ENCODE data around the gene TTC9B.

TTC9B gene

GRCh38 chr19:40217934-40218890 is at the start of gene TTC9B:
TSS of gene TTC9B (minus strand) at chr19:40218384. CDS start at chr19:40218381, 3 bp downstream.
- H3K9ac ChIP-seq (ENCODE audit: low read length in 2 of 2) = no peak within 1 kb of the TSS
- no peaks in the 10 kb centered on the region for H3K9me3 ChIP-seq (ENCODE audit: control insufficient read depth in 2 of 2, low read length in 2 of 2)
- H3K4me1 ChIP-seq (ENCODE audit: control insufficient read depth, insufficient read depth, low read length) = peaks cover 5% of the 10 kb centered on the region
- H3K27me3 ChIP-seq (ENCODE audit: control insufficient read depth in 1 of 2, insufficient read depth in 2 of 2, low read length in 2 of 2) = peaks cover 39 to 50% of the 10 kb centered on the region in 2 donors
- H3K27ac ChIP-seq (ENCODE audit: low read length) = no peak within 1 kb of the TSS
- H3K4me3 ChIP-seq (ENCODE audit: low read length in 2 of 2) = no peak within 1 kb of the TSS
- no peaks in the 10 kb centered on the region for H3K36me3 ChIP-seq (ENCODE audit: control insufficient read depth in 2 of 2, insufficient read depth in 2 of 2, low read length in 2 of 2)

- Histone ChIP-seq H3K9me3 (ENCODE audit: control insufficient read depth in 2 of 2, low read length in 2 of 2) (no peaks in the 10 kb centered on the region), H3K4me1 (ENCODE audit: control insufficient read depth, insufficient read depth, low read length) (peaks cover 23% of the 10 kb centered on the region), H3K4me3 (ENCODE audit: low read length in 2 of 2) (no peak overlapping the region), H3K36me3 (ENCODE audit: control insufficient read depth in 2 of 2, insufficient read depth in 2 of 2, low read length in 2 of 2) (peaks cover 12 to 26% of the 10 kb centered on the region in 2 donors), H3K9ac (ENCODE audit: low read length in 2 of 2) (peak overlapping the region in 1 of 2 donors; percentile 13), H3K27ac (ENCODE audit: low read length) (no peak overlapping the region), H3K27me3 (ENCODE audit: control insufficient read depth in 1 of 2, insufficient read depth in 2 of 2, low read length in 2 of 2) (no peaks in the 10 kb centered on the region)
Observed at GRCh38 chr19:40267601-40267997, 49.4 kb upstream of the TTC9B start.

DNA sequence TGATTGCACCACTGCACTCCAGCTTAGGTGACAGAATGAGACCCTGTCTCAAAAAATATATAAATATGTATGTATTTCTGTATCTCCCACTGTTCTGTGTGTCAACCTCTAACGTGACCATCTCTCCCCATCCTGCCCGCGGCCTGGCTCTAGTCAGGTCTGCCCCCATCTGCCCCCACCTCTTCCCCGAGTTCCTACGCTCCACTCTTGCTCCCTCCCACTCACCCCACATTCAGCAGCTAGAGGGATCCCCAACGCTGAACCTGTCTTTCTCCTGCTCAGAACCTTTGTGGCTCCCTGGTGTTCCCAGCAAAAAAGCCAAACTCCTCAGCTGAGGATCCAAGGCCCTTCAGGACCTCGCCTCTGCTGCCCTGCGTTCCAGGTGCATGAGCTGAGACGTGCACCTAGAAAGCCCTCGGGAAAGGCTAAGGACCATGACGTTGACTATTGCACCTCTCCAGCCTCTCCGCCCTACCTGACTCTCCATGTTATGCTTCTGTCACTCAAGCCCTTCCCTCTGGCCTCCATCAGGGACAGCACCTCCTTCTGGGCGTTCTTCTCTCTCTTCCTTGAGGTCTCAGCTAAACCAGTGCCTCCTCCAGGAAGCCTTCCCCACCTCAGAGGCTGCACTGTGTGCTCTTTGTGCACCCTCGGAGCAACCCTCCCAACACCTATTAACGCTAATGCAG is 48.9 kb upstream of the TTC9B start:
- Histone ChIP-seq H3K4me3 (ENCODE audit: low read length in 2 of 2) (no peak overlapping the region), H3K9me3 (ENCODE audit: control insufficient read depth in 2 of 2, low read length in 2 of 2) (no peaks in the 10 kb centered on the region), H3K27ac (ENCODE audit: low read length) (no peak overlapping the region)

GRCh38 chr19:40266119-40266518 is 47.9 kb upstream of the TTC9B start:
- H3K27ac ChIP-seq (ENCODE audit: low read length) = no peak overlapping the region
- no peak overlapping the region for H3K4me3 ChIP-seq (ENCODE audit: low read length in 2 of 2)
- no peaks in the 10 kb centered on the region for H3K27me3 ChIP-seq (ENCODE audit: control insufficient read depth in 1 of 2, insufficient read depth in 2 of 2, low read length in 2 of 2)
- H3K36me3 ChIP-seq (ENCODE audit: control insufficient read depth in 2 of 2, insufficient read depth in 2 of 2, low read length in 2 of 2) = peaks cover 12 to 29% of the 10 kb centered on the region in 2 donors
- no peak overlapping the region for H3K9ac ChIP-seq (ENCODE audit: low read length in 2 of 2)
- no peaks in the 10 kb centered on the region for H3K9me3 ChIP-seq (ENCODE audit: control insufficient read depth in 2 of 2, low read length in 2 of 2)
- H3K4me1 ChIP-seq (ENCODE audit: control insufficient read depth, insufficient read depth, low read length) = peaks cover 23% of the 10 kb centered on the region

More for the DNA sequence above, 48.9 kb upstream of the TTC9B start:
- Histone ChIP-seq H3K9ac (ENCODE audit: low read length in 2 of 2) (peak overlapping the region in 1 of 2 donors; percentile 13), H3K4me1 (ENCODE audit: control insufficient read depth, insufficient read depth, low read length) (peaks cover 23% of the 10 kb centered on the region), H3K27me3 (ENCODE audit: control insufficient read depth in 1 of 2, insufficient read depth in 2 of 2, low read length in 2 of 2) (no peaks in the 10 kb centered on the region), H3K36me3 (ENCODE audit: control insufficient read depth in 2 of 2, insufficient read depth in 2 of 2, low read length in 2 of 2) (peaks cover 12 to 28% of the 10 kb centered on the region in 2 donors)

DNA sequence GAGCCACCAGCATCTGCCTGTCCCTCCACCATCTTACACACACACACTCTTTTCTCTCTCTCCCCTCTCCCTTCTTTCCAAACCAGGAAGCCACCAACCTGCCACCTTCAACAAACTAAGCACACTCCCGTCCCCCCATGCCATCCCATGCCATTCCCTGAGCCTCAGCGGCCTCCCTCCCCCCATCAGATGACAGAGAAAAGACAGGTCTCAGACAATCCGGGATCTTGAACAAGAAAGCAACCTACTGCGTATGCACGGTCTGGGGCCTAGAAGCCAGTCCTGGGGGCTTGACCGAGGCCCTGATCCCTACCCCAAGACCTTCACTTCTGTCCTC is 47.5 kb upstream of the TTC9B start:
- no peak overlapping the region for H3K27ac ChIP-seq (ENCODE audit: low read length)
- H3K4me1 ChIP-seq (ENCODE audit: control insufficient read depth, insufficient read depth, low read length) = peaks cover 23% of the 10 kb centered on the region
- no peaks in the 10 kb centered on the region for H3K27me3 ChIP-seq (ENCODE audit: control insufficient read depth in 1 of 2, insufficient read depth in 2 of 2, low read length in 2 of 2)
- H3K4me3 ChIP-seq (ENCODE audit: low read length in 2 of 2) = no peak overlapping the region
- no peaks in the 10 kb centered on the region for H3K9me3 ChIP-seq (ENCODE audit: control insufficient read depth in 2 of 2, low read length in 2 of 2)
- H3K9ac ChIP-seq (ENCODE audit: low read length in 2 of 2) = no peak overlapping the region
- peaks cover 12 to 29% of the 10 kb centered on the region in 2 donors for H3K36me3 ChIP-seq (ENCODE audit: control insufficient read depth in 2 of 2, insufficient read depth in 2 of 2, low read length in 2 of 2)

DNA sequence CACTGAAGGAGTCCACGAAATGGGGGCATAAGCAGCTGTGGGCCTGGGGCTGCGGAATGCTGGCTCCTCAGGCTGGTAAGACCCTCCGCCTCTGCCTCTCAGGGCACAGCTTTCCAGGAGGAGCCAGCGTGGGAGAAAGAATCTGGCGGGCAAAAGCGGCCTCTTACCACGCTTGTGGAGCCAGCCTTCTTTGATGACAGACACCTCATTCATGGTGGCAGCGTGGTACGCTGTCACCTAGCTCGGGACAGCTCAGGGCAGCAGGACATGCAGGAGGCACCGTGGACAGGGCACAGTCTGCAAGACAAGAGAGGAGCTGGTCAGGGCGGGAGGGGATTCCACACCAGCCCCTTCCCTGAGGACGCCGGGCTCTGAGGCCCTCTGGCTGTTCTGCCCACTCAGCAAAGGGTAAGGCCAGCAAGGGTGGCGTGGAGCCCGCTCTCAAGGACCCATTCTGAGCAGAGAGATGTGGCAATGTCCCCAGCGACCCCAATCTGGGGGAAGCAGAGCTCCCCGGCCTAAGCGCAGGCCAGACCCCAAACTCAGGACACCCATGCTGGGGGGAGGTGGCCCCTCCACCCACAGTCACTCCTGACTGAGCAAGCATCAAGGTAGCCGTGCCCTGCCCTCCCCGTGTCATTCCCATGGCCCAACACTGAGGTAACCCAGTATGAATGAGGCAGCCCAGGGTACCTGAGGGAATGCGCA is 47.0 kb upstream of the TTC9B start:
- Histone ChIP-seq H3K9me3 (ENCODE audit: control insufficient read depth in 2 of 2, low read length in 2 of 2) (no peaks in the 10 kb centered on the region), H3K27ac (ENCODE audit: low read length) (no peak overlapping the region), H3K27me3 (ENCODE audit: control insufficient read depth in 1 of 2, insufficient read depth in 2 of 2, low read length in 2 of 2) (no peaks in the 10 kb centered on the region), H3K4me3 (ENCODE audit: low read length in 2 of 2) (no peak overlapping the region), H3K4me1 (ENCODE audit: control insufficient read depth, insufficient read depth, low read length) (peaks cover 21% of the 10 kb centered on the region), H3K36me3 (ENCODE audit: control insufficient read depth in 2 of 2, insufficient read depth in 2 of 2, low read length in 2 of 2) (peaks cover 12 to 29% of the 10 kb centered on the region in 2 donors), H3K9ac (ENCODE audit: low read length in 2 of 2) (no peak overlapping the region)

GRCh38 chr19:40264314-40265054 is 46.3 kb upstream of the TTC9B start:
- no peak overlapping the region for H3K4me3 ChIP-seq (ENCODE audit: low read length in 2 of 2)
- H3K27ac ChIP-seq (ENCODE audit: low read length) = no peak overlapping the region
- H3K4me1 ChIP-seq (ENCODE audit: control insufficient read depth, insufficient read depth, low read length) = peaks cover 21% of the 10 kb centered on the region
- H3K9me3 ChIP-seq (ENCODE audit: control insufficient read depth in 2 of 2, low read length in 2 of 2) = no peaks in the 10 kb centered on the region
- H3K27me3 ChIP-seq (ENCODE audit: control insufficient read depth in 1 of 2, insufficient read depth in 2 of 2, low read length in 2 of 2) = no peaks in the 10 kb centered on the region
- H3K9ac ChIP-seq (ENCODE audit: low read length in 2 of 2) = no peak overlapping the region
- H3K36me3 ChIP-seq (ENCODE audit: control insufficient read depth in 2 of 2, insufficient read depth in 2 of 2, low read length in 2 of 2) = peaks cover 12 to 28% of the 10 kb centered on the region in 2 donors

GRCh38 chr19:40263440-40264313 is 45.5 kb upstream of the TTC9B start:
- Histone ChIP-seq H3K36me3 (ENCODE audit: control insufficient read depth in 2 of 2, insufficient read depth in 2 of 2, low read length in 2 of 2) (peaks cover 12 to 28% of the 10 kb centered on the region in 2 donors), H3K4me1 (ENCODE audit: control insufficient read depth, insufficient read depth, low read length) (peaks cover 21% of the 10 kb centered on the region), H3K4me3 (ENCODE audit: low read length in 2 of 2) (no peak overlapping the region), H3K9me3 (ENCODE audit: control insufficient read depth in 2 of 2, low read length in 2 of 2) (no peaks in the 10 kb centered on the region), H3K9ac (ENCODE audit: low read length in 2 of 2) (no peak overlapping the region), H3K27ac (ENCODE audit: low read length) (no peak overlapping the region), H3K27me3 (ENCODE audit: control insufficient read depth in 1 of 2, insufficient read depth in 2 of 2, low read length in 2 of 2) (no peaks in the 10 kb centered on the region)

DNA sequence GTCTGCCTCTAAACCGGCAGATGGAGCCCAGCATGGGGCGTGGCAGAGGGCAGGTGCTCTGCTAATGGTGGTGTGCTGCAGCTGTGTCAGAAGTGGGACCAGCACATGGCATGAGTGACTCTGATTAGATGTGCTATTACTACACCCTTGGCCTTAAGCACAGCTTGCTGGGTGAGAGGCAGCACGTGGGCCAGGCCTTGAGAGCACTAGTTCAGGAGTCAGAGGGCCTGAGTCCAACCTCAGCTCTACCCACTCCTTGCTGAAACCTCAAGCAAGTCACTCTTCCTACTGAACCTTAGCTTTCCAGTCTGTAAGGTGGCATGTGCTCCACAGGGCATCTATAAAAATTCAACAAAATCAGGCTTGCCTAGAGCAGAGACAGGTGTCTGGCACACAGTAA is 44.2 kb upstream of the TTC9B start:
- H3K27ac ChIP-seq (ENCODE audit: low read length) = no peak overlapping the region

More for the DNA sequence above, 44.2 kb upstream of the TTC9B start:
- no peaks in the 10 kb centered on the region for H3K27me3 ChIP-seq (ENCODE audit: control insufficient read depth in 1 of 2, insufficient read depth in 2 of 2, low read length in 2 of 2)
- H3K4me3 ChIP-seq (ENCODE audit: low read length in 2 of 2) = no peak overlapping the region
- H3K36me3 ChIP-seq (ENCODE audit: control insufficient read depth in 2 of 2, insufficient read depth in 2 of 2, low read length in 2 of 2) = peaks cover 12 to 26% of the 10 kb centered on the region in 2 donors
- no peak overlapping the region for H3K9ac ChIP-seq (ENCODE audit: low read length in 2 of 2)
- H3K4me1 ChIP-seq (ENCODE audit: control insufficient read depth, insufficient read depth, low read length) = peaks cover 17% of the 10 kb centered on the region
- no peaks in the 10 kb centered on the region for H3K9me3 ChIP-seq (ENCODE audit: control insufficient read depth in 2 of 2, low read length in 2 of 2)
